Measurements from ENCODE around the gene GRK6.

- no peak for TF ChIP-seq CTCF (IDR thresholded peaks at IDR 0.05)
- TF ChIP-seq POLR2AphosphoS5 (IDR thresholded peaks at IDR 0.05), result no peak
- TF ChIP-seq POLR2A (IDR thresholded peaks at IDR 0.05), result no peak
These were observed 17.9 kb downstream of the GRK6 start for GRCh38 chr5:177444106-177445051.
